Coronary artery (tissue), 2 donors: ENCODE results near the gene TTC39B.
"Not testable (repeated sequence)": the region's sequence is repeated elsewhere in the genome, so short reads cannot be mapped to it uniquely, and the experiment has no call there.

ENCODE experiments used
- DNase-seq: peaks from one replicate; pipeline ENCODE4 v3.0.0-alpha.2; 2017; ENCODE audit warnings: low spot score
- H3K27ac ChIP-seq, 2 donors: fragments of 200-600 bp; sonication (generic); one replicate each; pipeline ENCODE4 v1.5.1; 2016 to 2019
- H3K4me3 ChIP-seq: fragments of 200-600 bp; sonication (generic); 2 replicates; pipeline ENCODE4 v1.5.1; 2016; ENCODE audit warnings: mild to moderate bottlenecking, moderate library complexity
- CTCF ChIP-seq: fragments of 200-600 bp; sonication (generic); IDR thresholded peaks from one replicate; pipeline ENCODE4 v1.5.1; 2019; ENCODE audit warnings: antibody characterized with exemption

Gene TTC39B

GRCh38 chr9:15244001-15244441 lies 63.0 kb downstream of the TTC39B start:
- DNase-seq, result no peak
- no peak for TF ChIP-seq CTCF
- Histone ChIP-seq H3K4me3 (peak overlapping the region; percentile 20), H3K27ac (peak overlapping the region; percentile 56 to 79)

DNA sequence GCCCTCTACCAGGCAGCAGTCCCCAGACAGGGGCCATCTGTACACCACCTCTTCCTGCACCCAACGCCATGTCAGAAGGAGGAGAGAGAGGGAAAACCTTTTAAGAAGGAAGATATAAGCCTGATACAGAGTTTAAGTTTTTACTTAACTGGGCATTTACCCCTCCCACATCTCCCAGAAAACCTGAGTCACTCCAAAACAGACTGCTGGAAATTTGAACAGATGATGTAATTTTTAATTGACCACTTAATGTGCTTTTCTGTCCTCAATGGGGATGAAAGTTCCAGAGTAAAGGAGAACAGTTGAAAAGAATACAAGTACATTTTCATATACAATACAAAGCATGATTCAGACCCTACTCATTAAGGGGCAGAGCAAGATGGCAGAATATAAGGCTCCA lies 63.9 kb downstream of the TTC39B start:
- H3K27ac ChIP-seq, result peak overlapping the region; percentile 56 to 79
- TF ChIP-seq CTCF, result no peak
- no peak overlapping the region for H3K4me3 ChIP-seq
- DNase-seq, result no peak

DNA sequence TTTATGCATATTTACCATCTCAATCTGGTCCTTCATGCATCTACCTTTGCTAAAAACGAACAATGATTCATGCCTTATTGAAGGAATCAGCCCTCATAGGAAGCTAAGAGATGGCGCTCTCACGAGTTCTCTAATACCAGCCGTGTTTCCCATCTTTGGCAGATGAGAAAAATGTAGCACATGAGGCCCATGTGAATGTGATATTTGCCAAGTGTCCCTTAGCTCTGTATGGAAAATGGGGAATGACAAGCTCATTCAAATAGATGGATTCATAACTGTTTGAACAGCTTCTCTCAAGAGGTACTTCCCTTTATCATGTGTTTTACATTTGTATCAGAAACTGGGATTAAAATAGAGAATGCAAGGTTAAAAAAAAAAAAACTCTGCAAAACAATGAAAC lies 66.1 kb downstream of the TTC39B start:
- Histone ChIP-seq H3K27ac (peak overlapping the region; percentile 44 to 51), H3K4me3 (no peak overlapping the region)
- no peak for DNase-seq
- no peak for TF ChIP-seq CTCF

- no peak for DNase-seq
- H3K4me3 ChIP-seq, result no peak overlapping the region
- peak overlapping the region; percentile 38 to 51 for H3K27ac ChIP-seq
- no peak for TF ChIP-seq CTCF
Observed at GRCh38 chr9:15239816-15240215, 67.2 kb downstream of the TTC39B start.

DNA sequence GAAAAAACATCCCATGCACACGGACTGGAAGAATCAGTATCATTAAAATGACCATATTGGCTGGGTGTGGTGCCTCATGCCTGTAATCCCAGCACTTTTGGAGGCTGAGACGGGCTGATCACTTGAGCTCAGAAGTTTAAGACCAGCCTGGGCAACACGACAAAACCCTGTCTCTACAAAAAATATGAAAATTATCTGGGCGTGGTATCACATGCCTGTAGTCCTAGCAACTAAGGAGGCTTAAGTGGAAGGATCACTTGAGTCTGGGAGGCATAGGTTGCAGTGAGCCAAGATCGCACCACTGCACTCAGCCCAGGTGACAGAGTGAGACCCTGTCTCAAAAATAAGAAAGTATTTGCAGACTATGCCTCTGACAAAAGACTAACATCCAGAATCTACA lies 68.4 kb downstream of the TTC39B start:
- TF ChIP-seq CTCF, result no peak
- no peak overlapping the region for H3K4me3 ChIP-seq
- no peak for DNase-seq
- no peak overlapping the region for H3K27ac ChIP-seq

DNA sequence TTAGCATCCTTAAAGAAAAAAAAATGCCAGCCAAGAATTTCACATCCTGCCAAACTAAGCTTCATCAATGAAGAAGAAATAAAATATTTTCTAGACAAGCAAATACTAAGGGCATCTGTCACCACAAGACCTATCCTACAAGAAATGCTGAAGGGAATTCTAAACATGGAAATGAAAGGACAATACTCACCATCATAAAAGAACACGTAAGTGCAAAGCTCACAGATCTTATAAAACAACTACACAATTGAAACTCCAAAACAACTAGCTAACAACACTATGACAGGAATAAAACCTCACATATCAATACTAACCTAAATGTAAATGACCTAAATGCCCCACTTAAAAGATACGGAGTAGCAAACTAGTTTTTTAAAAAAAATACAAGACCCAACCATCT lies 71.4 kb downstream of the TTC39B start:
- TF ChIP-seq CTCF, result no peak
- H3K4me3 ChIP-seq, result no peak overlapping the region

GRCh38 chr9:15233941-15234490 lies 73.0 kb downstream of the TTC39B start:
- not testable (repeated sequence) for DNase-seq, H3K4me3 ChIP-seq, H3K27ac ChIP-seq

More for the DNA sequence above, 71.4 kb downstream of the TTC39B start:
- H3K27ac ChIP-seq, result no peak overlapping the region
- no peak for DNase-seq

GRCh38 chr9:15232706-15233280 lies 74.2 kb downstream of the TTC39B start:
- H3K4me3 ChIP-seq, DNase-seq, H3K27ac ChIP-seq: not testable (repeated sequence)
